HTERT RPE-1 (cell line): ENCODE data around the gene PRDM15.

ENCODE experiments used
- in situ Hi-C: fragments of 300-500 bp; cut with MboI; formaldehyde crosslinking; loops from 4 replicates; pipeline ENCODE4 v1.14.3; 2020; ENCODE audit warnings: low sequenced_read_pairs

PRDM15 gene

GRCh38 chr21:41879190-41879998 lies at the start of gene PRDM15:
Gene PRDM15, minus strand, starts transcription at chr21:41879344. Its CDS starts 18,981 bp downstream, at chr21:41860363.
- in situ Hi-C loops: no loop called here

- in situ Hi-C loops: no loop called here
These were observed 49.6 kb upstream of the PRDM15 start for GRCh38 chr21:41928621-41929220.

DNA sequence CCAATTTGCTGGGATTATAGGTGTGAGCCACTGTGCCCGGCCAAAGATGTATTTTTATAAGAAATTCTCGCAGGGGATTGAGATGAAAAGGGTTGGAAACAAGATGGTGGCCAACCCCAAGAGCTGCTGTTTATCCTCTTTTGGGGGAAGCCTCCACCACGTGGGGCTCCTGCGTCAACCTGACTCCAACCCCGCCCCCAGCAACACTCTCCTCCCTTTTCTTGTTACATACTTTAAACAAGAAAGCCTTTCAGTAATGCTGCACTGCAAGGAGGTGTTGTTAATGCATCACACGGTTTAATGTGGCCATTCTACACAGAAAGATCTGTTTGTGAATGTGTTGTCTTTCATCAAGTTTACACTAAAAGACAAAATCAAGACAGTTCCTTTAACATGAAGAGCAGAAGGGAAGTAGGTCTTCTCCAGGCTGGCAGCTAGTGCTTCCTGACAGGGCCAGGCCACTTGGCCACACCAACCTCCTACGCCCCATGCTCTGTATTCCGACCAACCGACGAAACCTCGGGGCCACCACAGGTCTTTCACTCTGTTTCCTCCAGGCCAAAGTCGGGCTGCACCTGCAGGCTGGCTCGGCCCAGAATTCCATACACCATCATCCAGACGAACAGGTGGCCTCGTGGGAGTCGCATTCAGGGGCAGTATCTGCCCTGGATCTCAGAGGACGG lies 48.7 kb upstream of the PRDM15 start:
- in situ Hi-C loops: no loop called here

GRCh38 chr21:41926807-41927171 lies 47.6 kb upstream of the PRDM15 start:
- in situ Hi-C loops: no loop called here

DNA sequence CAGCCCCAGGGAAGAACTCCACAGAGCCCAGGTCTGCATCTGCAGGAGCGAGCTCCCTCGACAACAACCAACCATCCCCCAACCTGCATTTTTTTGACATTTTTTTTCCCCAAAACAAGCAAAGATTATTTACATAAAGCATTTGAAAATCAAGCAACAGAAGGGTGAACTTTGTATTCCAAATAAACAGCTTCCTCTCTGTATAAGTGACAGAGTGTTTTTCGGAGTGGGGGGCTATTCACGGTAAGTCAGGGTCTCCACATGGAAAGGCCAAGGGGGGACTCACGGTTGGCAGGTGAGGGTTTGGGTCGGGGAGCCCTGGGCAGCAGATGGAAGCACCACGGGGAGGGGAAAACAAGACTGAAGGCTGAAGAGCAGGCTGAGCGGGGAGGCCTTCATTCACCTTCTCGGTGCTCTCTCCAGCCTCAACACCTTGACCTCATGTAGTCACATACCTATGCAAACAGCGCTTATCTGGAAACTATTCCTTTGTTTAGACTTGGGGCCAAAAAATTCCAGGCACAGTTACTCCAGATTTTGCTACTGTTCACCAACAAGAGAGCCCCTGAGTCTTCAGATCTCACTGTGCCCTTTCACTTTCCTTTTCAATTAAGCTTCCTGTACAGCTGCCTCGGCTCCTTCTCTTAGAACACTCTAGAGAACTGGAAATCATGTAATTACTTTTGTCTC lies 47.1 kb upstream of the PRDM15 start:
- in situ Hi-C loops: no loop called here

DNA sequence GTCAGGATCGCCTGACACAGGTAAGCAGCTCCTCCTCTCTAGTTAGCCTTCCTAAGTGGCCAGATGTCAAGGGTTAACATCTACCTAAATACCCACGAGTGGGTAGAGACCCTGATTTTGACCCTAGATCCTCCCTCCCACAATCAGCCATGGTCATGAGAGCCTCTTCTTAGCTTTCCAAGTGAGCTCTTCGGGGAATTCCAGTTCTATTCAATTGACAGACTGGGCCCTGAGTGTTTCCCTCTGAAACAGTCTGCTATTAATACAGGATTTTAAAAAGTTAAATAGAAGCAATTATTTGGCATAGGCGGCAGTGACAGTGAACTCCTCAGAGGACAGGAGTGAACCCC lies 46.6 kb upstream of the PRDM15 start:
- in situ Hi-C loops: no loop called here

- in situ Hi-C loops: no loop called here
These were observed 45.2 kb upstream of the PRDM15 start for GRCh38 chr21:41924368-41924754.

GRCh38 chr21:41923631-41924367 lies 44.7 kb upstream of the PRDM15 start:
- in situ Hi-C loops: no loop called here

- in situ Hi-C loops: no loop called here
These were observed 44.0 kb upstream of the PRDM15 start for GRCh38 chr21:41923186-41923585.

- in situ Hi-C loops: no loop called here
These were observed 41.9 kb upstream of the PRDM15 start for GRCh38 chr21:41921021-41921420.

GRCh38 chr21:41920476-41920875 lies 41.3 kb upstream of the PRDM15 start:
- in situ Hi-C loops: no loop called here

DNA sequence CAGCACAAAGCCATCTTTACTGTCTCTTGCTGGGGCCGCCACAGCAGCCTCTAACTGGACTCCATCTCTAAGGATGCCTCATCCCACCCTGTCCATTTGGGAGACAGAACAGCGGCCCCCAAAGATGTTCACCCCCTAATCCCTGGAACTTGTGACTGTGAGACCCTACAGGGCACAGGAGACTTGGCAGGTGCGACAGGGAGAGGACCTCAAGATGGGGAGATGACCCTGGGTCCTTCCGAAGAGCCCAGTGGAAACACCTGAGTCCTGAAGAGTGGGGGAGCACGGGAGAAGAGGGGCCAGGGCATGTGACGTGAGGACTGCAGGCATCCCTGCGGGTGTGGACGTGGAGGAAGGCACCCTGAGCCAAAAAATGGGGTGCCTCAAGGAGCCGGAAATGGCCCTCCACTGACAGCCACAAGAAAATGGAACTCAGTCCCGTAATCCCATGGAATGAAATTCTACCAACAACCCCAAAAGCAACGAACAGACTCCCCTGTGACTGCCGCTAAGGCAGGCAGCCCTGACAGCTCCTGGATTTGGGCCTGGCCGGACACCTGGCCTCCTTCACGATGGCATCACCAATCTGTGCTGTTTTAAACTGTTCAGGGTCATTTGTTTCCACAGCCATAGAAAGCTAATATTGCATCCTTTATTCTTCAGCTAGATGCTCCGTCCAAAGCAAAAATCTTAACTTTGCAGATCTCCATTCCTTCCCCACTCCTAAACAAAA lies 40.7 kb upstream of the PRDM15 start:
- in situ Hi-C loops: no loop called here

DNA sequence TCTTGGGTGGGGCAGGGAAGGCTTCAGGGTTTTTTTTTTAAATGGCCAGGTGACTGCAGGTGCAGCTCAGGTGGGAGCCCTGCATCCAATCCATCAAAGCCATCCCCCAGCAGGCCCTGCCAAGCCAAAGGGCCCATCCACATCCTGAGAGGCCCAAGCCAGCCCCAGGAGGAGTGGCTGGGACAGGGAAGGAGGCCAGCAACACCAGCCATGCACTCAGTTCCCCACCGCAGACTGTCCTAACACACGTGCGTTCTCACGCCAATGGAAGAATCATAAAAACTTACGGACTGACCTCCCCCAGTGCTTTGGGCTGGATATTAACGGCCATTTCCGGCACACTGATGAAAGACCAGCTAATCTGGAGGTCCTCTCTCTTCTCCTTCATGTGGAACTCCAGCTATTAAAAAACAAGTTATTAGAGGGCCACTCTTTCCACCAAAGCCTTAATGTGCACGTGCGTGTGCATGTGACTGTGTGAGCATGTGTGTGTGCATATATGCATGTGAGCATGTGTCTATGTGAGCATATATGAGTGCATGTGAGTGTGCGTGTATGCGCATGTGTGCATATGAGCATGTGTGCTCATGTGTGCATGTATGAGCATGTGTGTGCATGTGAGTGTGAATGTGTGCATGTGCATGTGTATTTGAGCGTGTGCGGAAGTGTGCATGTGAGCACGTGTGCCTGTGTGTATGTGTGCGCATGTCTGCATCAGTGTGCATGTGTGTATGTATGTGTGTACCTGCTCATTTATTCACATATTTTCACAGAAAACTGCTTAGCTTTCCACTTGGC lies 39.6 kb upstream of the PRDM15 start:
- in situ Hi-C loops: no loop called here

DNA sequence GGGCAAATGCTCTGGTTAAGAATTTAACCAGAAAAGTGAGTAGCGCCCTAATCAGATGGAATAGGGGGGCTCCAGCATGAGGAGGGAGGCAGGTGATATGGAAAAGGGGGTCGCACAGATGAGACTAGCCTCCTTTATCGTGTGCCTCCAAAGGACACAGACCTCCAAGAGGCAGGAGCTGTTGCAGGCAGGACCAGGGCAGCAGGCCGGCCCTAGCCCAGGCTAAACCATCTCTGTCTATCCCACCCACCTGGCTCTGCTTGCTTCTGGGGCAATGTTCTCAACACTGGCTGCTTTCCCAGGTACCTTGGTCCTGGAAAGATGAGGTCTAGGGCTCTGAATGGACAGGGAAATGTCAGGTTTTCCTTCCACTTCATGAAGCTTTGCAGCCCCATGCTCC lies 38.4 kb upstream of the PRDM15 start:
- in situ Hi-C loops: no loop called here

GRCh38 chr21:41916888-41917433 lies 37.8 kb upstream of the PRDM15 start:
- in situ Hi-C loops: no loop called here

DNA sequence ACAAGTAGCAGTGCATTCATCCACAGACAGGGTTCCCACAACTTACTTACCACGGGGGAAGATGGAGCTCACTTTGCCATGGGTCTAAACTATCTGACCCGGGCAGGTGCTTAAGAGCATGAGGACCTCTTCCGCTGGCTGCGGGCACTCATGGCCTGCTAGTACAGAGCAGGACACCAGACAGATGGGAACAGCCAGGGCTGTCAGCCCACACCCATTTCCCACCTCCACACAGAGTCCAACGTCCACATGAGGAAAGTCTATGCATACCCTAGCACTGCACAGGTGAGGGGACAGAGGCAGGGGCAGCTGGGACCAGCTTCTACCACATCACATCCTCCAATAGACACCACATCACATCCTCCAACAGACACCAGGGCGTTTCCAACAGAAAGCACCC lies 35.8 kb upstream of the PRDM15 start:
- in situ Hi-C loops: no loop called here

- in situ Hi-C loops: no loop called here
These were observed 35.2 kb upstream of the PRDM15 start for GRCh38 chr21:41914358-41914757.

DNA sequence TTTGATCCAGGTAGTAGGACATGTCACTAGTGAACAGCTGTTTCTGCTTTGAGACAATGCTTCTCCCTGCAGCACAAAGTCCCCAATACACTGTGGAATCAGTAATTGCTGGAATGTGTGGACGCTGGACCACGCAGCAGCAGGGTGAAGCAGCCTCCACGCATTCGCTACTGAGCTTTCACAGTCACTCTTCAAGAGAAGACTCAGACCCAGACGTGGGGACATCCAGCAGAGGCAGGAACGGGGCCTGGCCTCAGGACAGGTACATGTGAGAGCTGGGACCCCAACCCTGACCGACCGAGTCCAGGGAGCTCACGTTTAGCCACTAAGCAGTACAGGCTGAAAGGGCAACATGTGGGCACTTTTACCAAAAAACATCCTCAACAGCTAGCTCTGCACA lies 34.1 kb upstream of the PRDM15 start:
- in situ Hi-C loops: no loop called here

GRCh38 chr21:41908829-41909228 lies 29.7 kb upstream of the PRDM15 start:
- in situ Hi-C loops: no loop called here
